Sigmoid colon (tissue), 4 donors: ENCODE data around the gene HPS4.

Source experiments
- EP300 ChIP-seq, 4 donors: sonication (generic); formaldehyde crosslinking; IDR thresholded peaks; one replicate each; pipeline ENCODE4 v1.6.1; 2017; ENCODE audit warnings: antibody characterized with exemption in 4 of 4
- POLR2A ChIP-seq, 2 donors: fragments of 450-650 bp; IDR thresholded peaks; one replicate each; pipeline ENCODE4 v1.6.1; 2016; ENCODE audit warnings: antibody characterized with exemption in 2 of 2, mild to moderate bottlenecking in 2 of 2, moderate library complexity in 2 of 2
- POLR2AphosphoS5 ChIP-seq, 4 donors: sonication (generic); formaldehyde crosslinking; IDR thresholded peaks; one replicate each; pipeline ENCODE4 v1.6.1; 2017; ENCODE audit warnings: antibody characterized with exemption in 4 of 4
- TF ChIP-seq, protein P1 (sequence below), 4 experiments: fragments of 450-650 bp in 3 of 4; fragments of 200-600 bp in 1 of 4; IDR thresholded peaks; one replicate each; pipeline ENCODE4 v1.5.1; 2016 to 2019; ENCODE audit warnings: antibody characterized with exemption in 4 of 4, mild to moderate bottlenecking in 3 of 4, moderate library complexity in 2 of 4

DNA sequence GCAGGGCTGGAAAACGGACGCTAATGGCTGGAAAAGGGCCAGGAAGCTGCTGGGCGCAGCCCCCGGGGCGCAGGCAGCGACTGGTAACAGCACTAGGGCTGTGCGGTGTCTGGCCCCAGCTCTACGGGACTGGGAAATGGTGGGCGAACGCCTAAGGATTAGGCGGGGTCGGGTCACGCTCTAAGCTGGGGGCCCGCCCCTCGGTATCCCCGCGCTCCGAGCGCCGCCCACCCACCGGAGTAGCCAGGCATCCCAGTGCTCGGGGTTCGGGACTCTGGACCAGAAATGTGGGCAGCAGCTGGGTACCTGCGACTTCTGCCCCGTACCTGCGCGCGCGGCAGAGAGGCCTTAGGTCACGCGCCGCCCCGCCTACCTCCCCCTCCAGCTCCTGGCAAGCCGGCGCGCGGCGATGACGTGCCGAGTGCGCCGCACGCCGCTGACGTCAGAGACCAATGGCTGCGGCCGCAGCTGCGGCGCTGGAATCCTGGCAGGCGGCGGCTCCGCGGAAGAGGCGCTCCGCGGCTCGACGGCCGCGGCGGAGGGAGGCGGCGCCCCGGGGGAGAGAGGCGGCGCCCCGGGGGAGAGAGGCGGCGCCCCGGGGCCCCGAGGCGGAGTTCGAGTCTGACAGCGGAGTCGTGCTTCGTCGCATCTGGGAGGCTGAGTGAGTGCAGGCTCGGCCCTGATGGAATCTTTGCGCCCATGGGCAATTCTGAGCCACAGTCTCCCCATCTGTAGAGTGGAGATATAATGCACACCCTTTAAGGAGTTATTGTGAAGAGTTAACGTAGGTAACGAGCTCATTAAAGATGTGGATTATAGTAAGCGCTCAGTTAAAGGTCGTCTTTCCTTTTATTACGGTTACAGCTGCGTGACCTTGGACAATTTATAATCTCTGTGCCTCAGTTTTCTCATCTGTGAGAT lies at the start of gene HPS4, which contains the start of gene SRRD:
- TF ChIP-seq, protein P1, sequence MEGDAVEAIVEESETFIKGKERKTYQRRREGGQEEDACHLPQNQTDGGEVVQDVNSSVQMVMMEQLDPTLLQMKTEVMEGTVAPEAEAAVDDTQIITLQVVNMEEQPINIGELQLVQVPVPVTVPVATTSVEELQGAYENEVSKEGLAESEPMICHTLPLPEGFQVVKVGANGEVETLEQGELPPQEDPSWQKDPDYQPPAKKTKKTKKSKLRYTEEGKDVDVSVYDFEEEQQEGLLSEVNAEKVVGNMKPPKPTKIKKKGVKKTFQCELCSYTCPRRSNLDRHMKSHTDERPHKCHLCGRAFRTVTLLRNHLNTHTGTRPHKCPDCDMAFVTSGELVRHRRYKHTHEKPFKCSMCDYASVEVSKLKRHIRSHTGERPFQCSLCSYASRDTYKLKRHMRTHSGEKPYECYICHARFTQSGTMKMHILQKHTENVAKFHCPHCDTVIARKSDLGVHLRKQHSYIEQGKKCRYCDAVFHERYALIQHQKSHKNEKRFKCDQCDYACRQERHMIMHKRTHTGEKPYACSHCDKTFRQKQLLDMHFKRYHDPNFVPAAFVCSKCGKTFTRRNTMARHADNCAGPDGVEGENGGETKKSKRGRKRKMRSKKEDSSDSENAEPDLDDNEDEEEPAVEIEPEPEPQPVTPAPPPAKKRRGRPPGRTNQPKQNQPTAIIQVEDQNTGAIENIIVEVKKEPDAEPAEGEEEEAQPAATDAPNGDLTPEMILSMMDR (IDR thresholded peaks at IDR 0.05) = no peak
- TF ChIP-seq POLR2AphosphoS5 (IDR thresholded peaks at IDR 0.05) (peak; percentile 90 to 97 (median 96)), POLR2A (IDR thresholded peaks at IDR 0.05) (peak; percentile 69 to 75), EP300 (IDR thresholded peaks at IDR 0.05) (peak in 2 of 4 donors; percentile 4 to 67)
